Embryonic facial prominence (tissue), 1 donor: ENCODE measurements around the gene PAX2.

Experiments
- DNase-seq: peaks from one replicate; pipeline ENCODE4 v3.0.0-alpha.2; 2016; ENCODE audit errors: extremely low spot score

PAX2 gene

DNA sequence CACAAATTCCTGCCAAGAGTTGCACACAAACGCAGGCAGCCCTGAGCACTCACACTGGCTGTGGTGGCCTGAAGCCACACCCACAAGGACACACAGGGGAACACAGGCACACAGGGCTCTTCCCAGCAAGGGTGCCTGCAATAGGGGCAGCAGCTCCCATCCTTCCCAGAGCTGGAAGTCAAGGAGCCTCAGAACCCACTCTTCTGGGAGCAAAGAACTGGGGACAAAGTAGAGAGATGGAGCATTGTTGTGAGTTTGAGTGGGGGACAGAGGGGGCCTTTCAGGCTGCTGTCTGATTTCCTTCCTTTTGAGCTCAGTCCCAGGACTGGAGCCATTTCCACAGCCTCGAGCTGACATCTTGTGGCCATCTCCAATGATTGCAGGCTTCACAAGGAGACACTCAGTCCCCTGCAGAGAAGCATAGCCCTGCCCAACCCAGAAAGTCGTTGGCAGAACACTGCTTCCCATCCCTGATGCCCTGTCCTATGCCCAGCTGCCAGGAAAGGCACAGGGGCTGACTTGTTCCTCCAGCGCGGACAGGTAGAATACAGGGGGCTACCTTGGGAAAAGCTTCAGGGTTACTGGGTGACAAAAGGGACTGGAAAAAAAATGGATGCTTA lies 133.0 kb downstream of the PAX2 start:
- peak; percentile 68 for DNase-seq
